HepG2 (cell line): ENCODE data around the gene THRB. TPM values are rescaled to one million over a fixed set of nuclear protein-coding genes. Genes with fewer than 3 reads are reported as not detected.

ENCODE experiments used
- ATAC-seq: fragments of 200-7000 bp; cut with Tn5 transposase; 3 replicates; pipeline ENCODE4 v1.9.1; 2020; ENCODE audit warnings: mild to moderate bottlenecking, moderate library complexity
- BruUV-seq: library from RNA; stranded (reverse); fragments of 400-500 nt; replicated peaks from 2 replicates; lab custom pipeline; 2021; lab: Mats Ljungman, UMichigan
- CTCF ChIA-PET: fragments of 300-600 bp; formaldehyde crosslinking; extraction: SDS; loops from one replicate; lab custom pipeline; 2021; ENCODE audit warnings: low total read pairs, inconsistent platforms, low intra/inter-chr PET ratio; lab: Yijun Ruan, JAX
- POLR2A ChIA-PET: fragments of 350-600 bp; sonication (Branson Sonifier 250); formaldehyde crosslinking; loops from one replicate; lab custom pipeline; 2020; ENCODE audit warnings: antibody characterized with exemption, inconsistent platforms; lab: Yijun Ruan, JAX
- DNase-seq: peaks from one replicate; pipeline ENCODE4 v3.0.0-alpha.2; 2015; ENCODE audit warnings: low spot score
- FAIRE-seq: peaks from 3 replicates; lab custom pipeline; 2011; peaks lifted over from hg19 to GRCh38; lab: Jason Lieb, UNC
- H2AFZ ChIP-seq: one replicate; pipeline ENCODE4 v1.6.1; 2011; ENCODE audit warnings: low read length, inconsistent platforms
- H3K27ac ChIP-seq: fragments of 300-600 bp; 3 replicates; pipeline ENCODE4 v1.8.0; 2011; ENCODE audit warnings: mixed run types, mild to moderate bottlenecking, mixed read lengths, low read length, inconsistent platforms; ENCODE audit not compliant: insufficient read depth; ENCODE audit errors: extremely low read length
- H3K27me3 ChIP-seq, 2 experiments: fragments of 200-600 bp in 1 of 2; 2 replicates in 1 of 2; 3 replicates in 1 of 2; pipeline versions ENCODE4 v1.6.0 to v1.8.0; 2011; ENCODE audit warnings: low read length in 2 of 2, mild to moderate bottlenecking in 2 of 2, moderate library complexity in 2 of 2, inconsistent platforms in 1 of 2; ENCODE audit not compliant: insufficient read depth in 2 of 2, control insufficient read depth in 1 of 2
- H3K36me3 ChIP-seq, 2 experiments: fragments of 200-600 bp in 1 of 2; replicated peaks in 1 of 2; 2 replicates in 1 of 2; 3 replicates in 1 of 2; pipeline versions ENCODE4 v1.5.1 to v1.8.0; 2011; ENCODE audit warnings: low read length in 2 of 2, inconsistent platforms in 1 of 2; ENCODE audit not compliant: insufficient read depth in 2 of 2, control insufficient read depth in 1 of 2
- H3K4me1 ChIP-seq: 2 replicates; pipeline ENCODE4 v1.5.1; 2012; ENCODE audit warnings: low read length, inconsistent platforms; ENCODE audit not compliant: insufficient read depth
- H3K4me2 ChIP-seq: 2 replicates; pipeline ENCODE4 v1.6.0; 2011; ENCODE audit warnings: low read depth, low read length, inconsistent platforms
- H3K4me3 ChIP-seq, 3 experiments: fragments of 200-600 bp in 1 of 3; sonication (generic), shearing (Covaris generic) in 1 of 3; replicated peaks in 1 of 3; 2 replicates each; pipeline ENCODE4 v1.5.1; 2011 to 2016; ENCODE audit warnings: low read length in 3 of 3, inconsistent platforms in 2 of 3, low read depth in 2 of 3, mild to moderate bottlenecking in 2 of 3, control low read depth in 1 of 3, mixed read lengths in 1 of 3; ENCODE audit not compliant: insufficient read depth in 1 of 3
- H3K79me2 ChIP-seq: one replicate; pipeline ENCODE4 v1.6.1; 2011; ENCODE audit warnings: low read length, inconsistent platforms; ENCODE audit not compliant: insufficient read depth
- H3K9ac ChIP-seq: 2 replicates; pipeline ENCODE4 v1.6.0; 2011; ENCODE audit warnings: mild to moderate bottlenecking, low read depth, low read length, inconsistent platforms; ENCODE audit not compliant: insufficient read depth
- H3K9me3 ChIP-seq: 2 replicates; pipeline ENCODE4 v1.5.1; 2012; ENCODE audit warnings: mild to moderate bottlenecking, low read length
- H4K20me1 ChIP-seq: 2 replicates; pipeline ENCODE4 v1.6.0; 2011; ENCODE audit warnings: inconsistent platforms, mild to moderate bottlenecking, low read length, moderate library complexity; ENCODE audit not compliant: insufficient read depth
- AGO2 ChIP-seq: fragments of 200-400 bp; formaldehyde crosslinking; optimal IDR thresholded peaks from 2 replicates; pipeline ENCODE3; 2017; ENCODE audit warnings: mild to moderate bottlenecking, low read depth, low read length, moderate library complexity
- LCORL ChIP-seq, 2 experiments: fragments of 450-650 bp in 1 of 2; sonication (generic) in 1 of 2; formaldehyde crosslinking in 1 of 2; IDR thresholded peaks; 2 replicates each; pipeline versions ENCODE4 v1.5.0 to v1.6.1; 2017 to 2020; ENCODE audit warnings: antibody characterized with exemption in 1 of 2, missing genetic modification reagents in 1 of 2
- PITX1 ChIP-seq: sonication (generic); formaldehyde crosslinking; IDR thresholded peaks from 2 replicates; pipeline ENCODE4 v1.5.1; 2020; ENCODE audit warnings: mild to moderate bottlenecking, missing genetic modification reagents
- SAP130 ChIP-seq: IDR thresholded peaks from 2 replicates; pipeline ENCODE4 v1.6.1; 2016; ENCODE audit warnings: low read depth
- ZMAT5 ChIP-seq: sonication (generic); formaldehyde crosslinking; IDR thresholded peaks from 2 replicates; pipeline ENCODE4 v1.5.0; 2020; ENCODE audit warnings: mild to moderate bottlenecking, low read depth, missing genetic modification reagents, borderline replicate concordance
- ZNF337 ChIP-seq: sonication (generic); formaldehyde crosslinking; IDR thresholded peaks from 2 replicates; pipeline ENCODE4 v1.5.1; 2020; ENCODE audit warnings: missing genetic modification reagents, low read depth, mild to moderate bottlenecking, borderline replicate concordance
- ZNF33B ChIP-seq: sonication (generic); formaldehyde crosslinking; IDR thresholded peaks from 2 replicates; pipeline ENCODE4 v1.5.1; 2020; ENCODE audit warnings: mild to moderate bottlenecking, missing genetic modification reagents
- ZNF414 ChIP-seq: sonication (generic); formaldehyde crosslinking; IDR thresholded peaks from 2 replicates; pipeline ENCODE4 v1.5.0; 2020; ENCODE audit warnings: missing genetic modification reagents
- ZNF503 ChIP-seq: sonication (generic); formaldehyde crosslinking; IDR thresholded peaks from 2 replicates; pipeline ENCODE4 v1.4.0; 2020; ENCODE audit warnings: missing genetic modification reagents
- WGBS: methylation state at CpG from one replicate; pipeline ENCODE4 v1.1.6; 2017; ENCODE audit warnings: low lambda C conversion rate; 5-methylcytosine and 5-hydroxymethylcytosine counted together
- in situ Hi-C: cut with HindIII; loops from 2 replicates; pipeline ENCODE4 v1.10.0; 2017; ENCODE audit warnings: low pct_unique_long_range_greater_than_20kb; ENCODE audit not compliant: extremely low pct_ligation_motif_present
- intact Hi-C: fragments of 100-400 bp; cut with micrococcal nuclease; formaldehyde crosslinking; loops from one replicate; pipeline ENCODE4 v1.10.0; 2022; ENCODE audit not compliant: unreplicated experiment
- polyA plus RNA-seq, 8 experiments: library from polyadenylated mRNA; depleted of rRNA in 3 of 8; stranded (reverse) in 7 of 8; unstranded in 1 of 8; fragments of >200 nt; fragmentation: Illumina TruSeq in 4 of 8; extraction: Trizol in 4 of 8; gene quantifications; 2 replicates each; pipeline versions ENCODE4 v1.2.1 to v1.2.3, GENCODE V29; 2011 to 2016; ENCODE audit warnings: low read depth in 4 of 8, missing spikeins in 1 of 8, mixed read lengths in 1 of 8; ENCODE audit not compliant: insufficient read depth in 1 of 8
- total RNA-seq, 5 experiments: library from RNA; depleted of rRNA; stranded (reverse); fragments of >200 nt; fragmentation: Illumina TruSeq; extraction: Trizol; gene quantifications; 2 replicates each; pipeline ENCODE4 v1.2.3, GENCODE V29; 2016; ENCODE audit warnings: low read depth in 1 of 5

The THRB gene
- total and polyA plus RNA-seq, 2 of the 13 experiments (the other 11 are each of a cell fraction or from before 2014, with no cell fraction given) = 4.7 to 22.7 TPM

- TF ChIP-seq ZNF503 (CRISPR knock-in tag) = no peak
- no peak for TF ChIP-seq AGO2
- TF ChIP-seq PITX1 (CRISPR knock-in tag) = no peak
- no peak for TF ChIP-seq SAP130 (CRISPR knock-in tag)
- TF ChIP-seq LCORL (IDR thresholded peaks at IDR 0.05) = no peak
- TF ChIP-seq LCORL (CRISPR knock-in tag; IDR thresholded peaks at IDR 0.05) = no peak
- TF ChIP-seq ZMAT5 (CRISPR knock-in tag) = no peak
These were observed 188.1 kb downstream of the THRB start (continued) for GRCh38 chr3:24306518-24306917.

GRCh38 chr3:24305795-24306467 lies 188.7 kb downstream of the THRB start:
- H3K4me2 ChIP-seq = no peak overlapping the region
- H3K27ac ChIP-seq = no peak overlapping the region
- no peaks in the 10 kb centered on the region for H3K9me3 ChIP-seq
- intact Hi-C loops (no loop called here), in situ Hi-C loops (no loop called here)
- CTCF ChIA-PET = no interaction called here
- no peak for ATAC-seq
- 98% methylated on average over 4 of the region's 4 CpGs for WGBS
- no peak for DNase-seq
- no peak for FAIRE-seq
- no TSS peak for BruUV-seq
- TF ChIP-seq ZNF414 (no peak), ZNF337 (CRISPR knock-in tag) (no peak), ZNF33B (CRISPR knock-in tag) (no peak)
- no peak overlapping the region for H2AFZ ChIP-seq
- no peak overlapping the region for H3K9ac ChIP-seq
- H3K27me3 ChIP-seq = no peaks in the 10 kb centered on the region
- no peak overlapping the region for H3K4me3 ChIP-seq
- POLR2A ChIA-PET = no interaction called here
- H4K20me1 ChIP-seq = no peaks in the 10 kb centered on the region; the same call in 1 of the 2 replicates
- H3K79me2 ChIP-seq = no peaks in the 10 kb centered on the region
- no peaks in the 10 kb centered on the region; the same call in 1 of the 2 replicates for H3K4me1 ChIP-seq
- no peaks in the 10 kb centered on the region for H3K36me3 ChIP-seq
